ENCODE measurements around the gene ARHGAP26.

- TF ChIP-seq, protein P1, sequence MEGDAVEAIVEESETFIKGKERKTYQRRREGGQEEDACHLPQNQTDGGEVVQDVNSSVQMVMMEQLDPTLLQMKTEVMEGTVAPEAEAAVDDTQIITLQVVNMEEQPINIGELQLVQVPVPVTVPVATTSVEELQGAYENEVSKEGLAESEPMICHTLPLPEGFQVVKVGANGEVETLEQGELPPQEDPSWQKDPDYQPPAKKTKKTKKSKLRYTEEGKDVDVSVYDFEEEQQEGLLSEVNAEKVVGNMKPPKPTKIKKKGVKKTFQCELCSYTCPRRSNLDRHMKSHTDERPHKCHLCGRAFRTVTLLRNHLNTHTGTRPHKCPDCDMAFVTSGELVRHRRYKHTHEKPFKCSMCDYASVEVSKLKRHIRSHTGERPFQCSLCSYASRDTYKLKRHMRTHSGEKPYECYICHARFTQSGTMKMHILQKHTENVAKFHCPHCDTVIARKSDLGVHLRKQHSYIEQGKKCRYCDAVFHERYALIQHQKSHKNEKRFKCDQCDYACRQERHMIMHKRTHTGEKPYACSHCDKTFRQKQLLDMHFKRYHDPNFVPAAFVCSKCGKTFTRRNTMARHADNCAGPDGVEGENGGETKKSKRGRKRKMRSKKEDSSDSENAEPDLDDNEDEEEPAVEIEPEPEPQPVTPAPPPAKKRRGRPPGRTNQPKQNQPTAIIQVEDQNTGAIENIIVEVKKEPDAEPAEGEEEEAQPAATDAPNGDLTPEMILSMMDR (IDR thresholded peaks at IDR 0.05) = peak in 2 of 4 donors; percentile 5 to 29
- TF ChIP-seq POLR2A (IDR thresholded peaks at IDR 0.05) = no peak
Measured at GRCh38 chr5:142982821-142983200, 212.6 kb downstream of the ARHGAP26 start.
